ENCODE measurements around the gene IDI2. TPM values are rescaled to one million over a fixed set of nuclear protein-coding genes. Genes with fewer than 3 reads are reported as not detected.

Gene IDI2
- total and polyA plus RNA-seq, 2 of the 13 experiments (the other 11 are each of a cell fraction or from before 2014, with no cell fraction given) = not detected

GRCh38 chr10:987870-988666, 37.6 kb downstream of the IDI2 start, which contains the start of gene GTPBP4 (continued):
- TF ChIP-seq, protein P1, sequence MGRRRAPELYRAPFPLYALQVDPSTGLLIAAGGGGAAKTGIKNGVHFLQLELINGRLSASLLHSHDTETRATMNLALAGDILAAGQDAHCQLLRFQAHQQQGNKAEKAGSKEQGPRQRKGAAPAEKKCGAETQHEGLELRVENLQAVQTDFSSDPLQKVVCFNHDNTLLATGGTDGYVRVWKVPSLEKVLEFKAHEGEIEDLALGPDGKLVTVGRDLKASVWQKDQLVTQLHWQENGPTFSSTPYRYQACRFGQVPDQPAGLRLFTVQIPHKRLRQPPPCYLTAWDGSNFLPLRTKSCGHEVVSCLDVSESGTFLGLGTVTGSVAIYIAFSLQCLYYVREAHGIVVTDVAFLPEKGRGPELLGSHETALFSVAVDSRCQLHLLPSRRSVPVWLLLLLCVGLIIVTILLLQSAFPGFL (CRISPR knock-in tag; IDR thresholded peaks at IDR 0.05) = no peak
- no peak for TF ChIP-seq ZNF850 (CRISPR knock-in tag; conservative IDR thresholded peaks at IDR 0.05)
- TF ChIP-seq RFX1 (IDR thresholded peaks at IDR 0.05) = no peak
- no peak for TF ChIP-seq SRF (IDR thresholded peaks at IDR 0.05; ENCODE audit: low read depth, low read length)
- TF ChIP-seq MEIS2 (CRISPR knock-in tag; IDR thresholded peaks at IDR 0.05) = peak; percentile 78
- peak; percentile 56; the same call in 1 of the 2 replicates for TF ChIP-seq ZNF773 (CRISPR knock-in tag; IDR thresholded peaks at IDR 0.05; ENCODE audit: borderline replicate concordance)
- no peak for TF ChIP-seq PHF5A (CRISPR knock-in tag; IDR thresholded peaks at IDR 0.05; ENCODE audit: low read depth, unreplicated experiment)
- TF ChIP-seq MEIS1 (CRISPR knock-in tag; IDR thresholded peaks at IDR 0.05; ENCODE audit: borderline replicate concordance) = peak; percentile 68; the same call in 1 of the 2 replicates
- TF ChIP-seq TCF7L2 (IDR thresholded peaks at IDR 0.05; ENCODE audit: low read depth, low read length) = no peak
- no peak; the same call in 1 of the 2 replicates for TF ChIP-seq SIX1 (CRISPR knock-in tag; IDR thresholded peaks at IDR 0.05; ENCODE audit: borderline replicate concordance)
- TF ChIP-seq RNF2 (conservative IDR thresholded peaks at IDR 0.05; ENCODE audit: low read depth) = no peak
- no peak for TF ChIP-seq CBX2 (IDR thresholded peaks at IDR 0.05; ENCODE audit: low read depth, low read length)
- no peak for TF ChIP-seq CBX2 (CRISPR knock-in tag; IDR thresholded peaks at IDR 0.05; ENCODE audit: low read depth)
- TF ChIP-seq MIER3 (CRISPR knock-in tag; IDR thresholded peaks at IDR 0.05; ENCODE audit: borderline replicate concordance) = no peak; the same call in 1 of the 2 replicates
- TF ChIP-seq ZKSCAN5 (CRISPR knock-in tag; IDR thresholded peaks at IDR 0.05) = no peak
- TF ChIP-seq GABPA (IDR thresholded peaks at IDR 0.05; ENCODE audit: low read depth, low read length) = peak; percentile 92
- TF ChIP-seq GABPA (CRISPR knock-in tag; IDR thresholded peaks at IDR 0.05; ENCODE audit: low read depth) = peak; percentile 99
- TF ChIP-seq AKNA (CRISPR knock-in tag; IDR thresholded peaks at IDR 0.05; ENCODE audit: borderline replicate concordance) = no peak
- TF ChIP-seq MIER2 (CRISPR knock-in tag; IDR thresholded peaks at IDR 0.05) = no peak
- no peak for TF ChIP-seq ZNF616 (CRISPR knock-in tag; IDR thresholded peaks at IDR 0.05; ENCODE audit: low read depth)
- TF ChIP-seq IRF1 (CRISPR knock-in tag; IDR thresholded peaks at IDR 0.05; ENCODE audit: low read depth) = no peak
- TF ChIP-seq SRSF9 (IDR thresholded peaks at IDR 0.05; ENCODE audit: borderline replicate concordance, insufficient read depth, low read depth, low read length, poor library complexity, severe bottlenecking) = no peak
- TF ChIP-seq SIN3A (IDR thresholded peaks at IDR 0.05; ENCODE audit: borderline replicate concordance, low read depth, low read length) = peak; percentile 83; the same call in 1 of the 2 replicates
